ENCODE measurements around the gene MRAS.

MRAS gene

GRCh38 chr3:138347960-138348753, at the start of gene MRAS:
Gene MRAS, plus strand, starts transcription at chr3:138348579. Its CDS starts 24,305 bp downstream, at chr3:138372884.
- H3K9me3 Mint-ChIP-seq: no peaks in the 10 kb centered on the region
- H3K27me3 Mint-ChIP-seq (ENCODE audit: low read depth, poor library complexity): peaks cover 15% of the 10 kb centered on the region
- DNase-seq: peak; percentile 83
- peak within 1 kb of the TSS; percentile 89 for H3K4me3 Mint-ChIP-seq
- H3K36me3 Mint-ChIP-seq (ENCODE audit: low read depth): no peaks in the 10 kb centered on the region
- TF ChIP-seq, protein P1, sequence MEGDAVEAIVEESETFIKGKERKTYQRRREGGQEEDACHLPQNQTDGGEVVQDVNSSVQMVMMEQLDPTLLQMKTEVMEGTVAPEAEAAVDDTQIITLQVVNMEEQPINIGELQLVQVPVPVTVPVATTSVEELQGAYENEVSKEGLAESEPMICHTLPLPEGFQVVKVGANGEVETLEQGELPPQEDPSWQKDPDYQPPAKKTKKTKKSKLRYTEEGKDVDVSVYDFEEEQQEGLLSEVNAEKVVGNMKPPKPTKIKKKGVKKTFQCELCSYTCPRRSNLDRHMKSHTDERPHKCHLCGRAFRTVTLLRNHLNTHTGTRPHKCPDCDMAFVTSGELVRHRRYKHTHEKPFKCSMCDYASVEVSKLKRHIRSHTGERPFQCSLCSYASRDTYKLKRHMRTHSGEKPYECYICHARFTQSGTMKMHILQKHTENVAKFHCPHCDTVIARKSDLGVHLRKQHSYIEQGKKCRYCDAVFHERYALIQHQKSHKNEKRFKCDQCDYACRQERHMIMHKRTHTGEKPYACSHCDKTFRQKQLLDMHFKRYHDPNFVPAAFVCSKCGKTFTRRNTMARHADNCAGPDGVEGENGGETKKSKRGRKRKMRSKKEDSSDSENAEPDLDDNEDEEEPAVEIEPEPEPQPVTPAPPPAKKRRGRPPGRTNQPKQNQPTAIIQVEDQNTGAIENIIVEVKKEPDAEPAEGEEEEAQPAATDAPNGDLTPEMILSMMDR (IDR thresholded peaks at IDR 0.05): peak; percentile 35
- peaks cover 30% of the 10 kb centered on the region for H3K4me1 Mint-ChIP-seq
- H3K27ac Mint-ChIP-seq: peak within 1 kb of the TSS; percentile 91

DNA sequence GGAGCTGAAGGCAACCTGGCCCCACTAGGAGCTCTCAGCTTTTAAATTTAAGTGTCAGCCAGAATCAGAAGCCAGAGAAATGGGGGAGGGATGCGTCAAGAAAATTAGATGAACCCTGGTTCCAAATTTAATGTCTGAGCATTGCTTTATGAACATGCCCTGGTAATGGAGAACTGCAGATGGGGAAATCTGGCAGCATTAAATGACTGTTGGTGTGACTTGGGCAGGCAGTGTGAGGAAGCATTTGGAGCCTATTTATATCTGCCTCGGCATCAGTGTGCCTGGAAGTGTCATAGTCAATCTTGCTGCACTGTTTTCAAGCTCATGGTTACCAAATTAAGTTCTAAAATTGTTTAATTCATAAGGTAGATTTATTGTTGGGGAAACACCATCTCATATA, 47.7 kb upstream of the MRAS start:
- Mint-ChIP-seq H3K9me3 (no peaks in the 10 kb centered on the region), H3K4me3 (no peak overlapping the region), H3K4me1 (no peaks in the 10 kb centered on the region), H3K27ac (no peak overlapping the region), H3K36me3 (ENCODE audit: low read depth) (peaks cover 16% of the 10 kb centered on the region), H3K27me3 (ENCODE audit: low read depth, poor library complexity) (no peaks in the 10 kb centered on the region)
- TF ChIP-seq, protein P1 (IDR thresholded peaks at IDR 0.05): no peak
- no peak for DNase-seq

DNA sequence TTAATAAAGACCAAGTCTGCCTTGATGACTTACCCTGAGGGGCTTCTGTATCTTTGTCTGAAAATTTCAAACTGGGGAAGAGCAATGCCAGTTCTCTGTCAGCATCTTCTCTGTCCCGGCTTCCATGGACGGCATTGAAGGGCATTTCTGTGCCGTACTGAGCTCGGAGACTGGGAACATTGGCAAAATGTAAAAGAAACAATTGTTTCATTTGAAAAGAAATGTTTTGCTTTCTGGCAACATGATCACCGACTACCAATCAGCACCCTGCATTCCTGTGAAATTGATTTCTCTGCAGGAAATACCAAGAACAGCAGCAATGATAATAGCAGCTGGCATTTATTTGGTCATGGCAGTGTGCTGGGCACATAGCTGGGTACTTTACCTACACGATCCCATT, 44.9 kb upstream of the MRAS start:
- Mint-ChIP-seq H3K27ac (no peak overlapping the region), H3K4me1 (no peaks in the 10 kb centered on the region), H3K9me3 (peaks cover 16% of the 10 kb centered on the region), H3K36me3 (ENCODE audit: low read depth) (peaks cover 17% of the 10 kb centered on the region), H3K27me3 (ENCODE audit: low read depth, poor library complexity) (peaks cover 3% of the 10 kb centered on the region), H3K4me3 (no peak overlapping the region)
- DNase-seq: no peak
- TF ChIP-seq, protein P1 (IDR thresholded peaks at IDR 0.05): no peak

DNA sequence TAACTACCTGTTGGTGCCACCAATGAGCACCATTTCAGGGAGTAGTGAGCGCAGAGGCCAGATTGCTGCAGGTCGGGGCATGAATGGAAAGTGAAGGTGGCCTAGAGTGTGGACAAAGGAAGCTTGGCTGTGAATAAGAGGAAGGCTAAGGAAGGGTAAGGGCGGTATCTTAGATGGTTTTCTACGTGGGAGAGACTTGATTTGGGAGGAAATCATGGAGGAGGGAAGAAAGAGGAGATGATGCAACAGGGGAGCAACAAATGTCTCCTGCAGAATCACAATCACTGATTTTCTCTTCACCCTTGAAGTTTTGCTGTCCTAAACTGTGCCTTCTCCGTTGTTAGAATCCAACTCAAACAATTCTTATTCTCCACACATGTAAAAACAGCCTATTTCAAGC, 40.5 kb upstream of the MRAS start:
- Mint-ChIP-seq H3K27ac (no peak overlapping the region), H3K27me3 (ENCODE audit: low read depth, poor library complexity) (peaks cover 22% of the 10 kb centered on the region), H3K4me1 (no peaks in the 10 kb centered on the region), H3K9me3 (peaks cover 54% of the 10 kb centered on the region), H3K4me3 (no peak overlapping the region), H3K36me3 (ENCODE audit: low read depth) (peaks cover 14% of the 10 kb centered on the region)
- DNase-seq: no peak
- TF ChIP-seq, protein P1 (IDR thresholded peaks at IDR 0.05): no peak

GRCh38 chr3:138308783-138309182, 39.6 kb upstream of the MRAS start:
- Mint-ChIP-seq H3K27ac (no peak overlapping the region), H3K9me3 (peaks cover 54% of the 10 kb centered on the region), H3K4me3 (no peak overlapping the region), H3K36me3 (ENCODE audit: low read depth) (peaks cover 14% of the 10 kb centered on the region), H3K27me3 (ENCODE audit: low read depth, poor library complexity) (peaks cover 28% of the 10 kb centered on the region), H3K4me1 (no peaks in the 10 kb centered on the region)
- DNase-seq: no peak
- TF ChIP-seq, protein P1 (IDR thresholded peaks at IDR 0.05): no peak

GRCh38 chr3:138310494-138310893, 37.9 kb upstream of the MRAS start:
- no peak overlapping the region for H3K27ac Mint-ChIP-seq
- DNase-seq: no peak
- TF ChIP-seq, protein P1 (IDR thresholded peaks at IDR 0.05): no peak
- H3K36me3 Mint-ChIP-seq (ENCODE audit: low read depth): peaks cover 14% of the 10 kb centered on the region
- peaks cover 54% of the 10 kb centered on the region for H3K9me3 Mint-ChIP-seq
- H3K27me3 Mint-ChIP-seq (ENCODE audit: low read depth, poor library complexity): peaks cover 28% of the 10 kb centered on the region
- no peak overlapping the region for H3K4me3 Mint-ChIP-seq
- H3K4me1 Mint-ChIP-seq: no peaks in the 10 kb centered on the region
